Karpas-422 (cell line): ENCODE measurements around the gene GSG1L2. TPM values are rescaled to one million over a fixed set of nuclear protein-coding genes. Genes with fewer than 3 reads are reported as not detected.

Experiments
- DNase-seq: peaks from one replicate; pipeline ENCODE4 v3.0.0-alpha.2; 2015
- H2AFZ ChIP-seq: fragments of 200-600 bp; sonication (generic); 2 replicates; pipeline ENCODE4 v1.6.1; 2014; ENCODE audit warnings: antibody characterized with exemption, low read length, mixed read lengths
- H3K27ac ChIP-seq: fragments of 200-600 bp; sonication (generic); 2 replicates; pipeline ENCODE4 v1.5.1; 2014; ENCODE audit warnings: mild to moderate bottlenecking, low read length, moderate library complexity
- H3K27me3 ChIP-seq: fragments of 200-600 bp; sonication (generic); 2 replicates; pipeline ENCODE4 v1.6.1; 2014; ENCODE audit warnings: low read length, mixed read lengths
- H3K36me3 ChIP-seq: fragments of 200-600 bp; sonication (generic); 2 replicates; pipeline ENCODE4 v1.6.1; 2014; ENCODE audit warnings: low read length, mixed read lengths; ENCODE audit not compliant: insufficient read depth
- H3K4me1 ChIP-seq: fragments of 200-600 bp; sonication (generic); 2 replicates; pipeline ENCODE4 v1.6.1; 2014; ENCODE audit warnings: mild to moderate bottlenecking, low read length, mixed read lengths
- H3K4me2 ChIP-seq: fragments of 200-600 bp; sonication (generic); 2 replicates; pipeline ENCODE4 v1.6.1; 2014; ENCODE audit warnings: low read length, low read depth, mild to moderate bottlenecking; ENCODE audit not compliant: poor library complexity, severe bottlenecking
- H3K4me3 ChIP-seq: fragments of 200-600 bp; sonication (generic); 2 replicates; pipeline ENCODE4 v1.5.1; 2014; ENCODE audit warnings: mild to moderate bottlenecking, antibody characterized with exemption, low read length, mixed read lengths
- H3K79me2 ChIP-seq: fragments of 200-600 bp; sonication (generic); 2 replicates; pipeline ENCODE4 v1.6.1; 2014; ENCODE audit warnings: mild to moderate bottlenecking, low read length, mixed read lengths
- H3K9ac ChIP-seq: fragments of 200-600 bp; sonication (generic); 2 replicates; pipeline ENCODE4 v1.6.0; 2014; ENCODE audit warnings: low read length
- H3K9me2 ChIP-seq: fragments of 200-600 bp; sonication (generic), shearing (Covaris generic); replicated peaks from 2 replicates; pipeline ENCODE4 v1.6.0; 2014; ENCODE audit warnings: mild to moderate bottlenecking, low read length, moderate library complexity; ENCODE audit not compliant: insufficient read depth
- H3K9me3 ChIP-seq: fragments of 300-700, 200-600 bp; sonication (generic); 2 replicates; pipeline ENCODE4 v1.6.1; 2014; ENCODE audit warnings: low read length, mixed read lengths
- H4K20me1 ChIP-seq: fragments of 200-600 bp; sonication (generic); 2 replicates; pipeline ENCODE4 v1.6.1; 2014; ENCODE audit warnings: mild to moderate bottlenecking, antibody characterized with exemption, low read length, low read depth; ENCODE audit not compliant: insufficient read depth
- total RNA-seq: library from RNA; depleted of rRNA; stranded (reverse); fragments of >200 nt; shearing (Covaris generic); gene quantifications from 2 replicates; pipeline ENCODE4 v1.2.3, GENCODE V29; 2014; ENCODE audit warnings: low replicate concordance; rRNA removed

The GSG1L2 gene
- not detected in 2 replicates for total RNA-seq

DNA sequence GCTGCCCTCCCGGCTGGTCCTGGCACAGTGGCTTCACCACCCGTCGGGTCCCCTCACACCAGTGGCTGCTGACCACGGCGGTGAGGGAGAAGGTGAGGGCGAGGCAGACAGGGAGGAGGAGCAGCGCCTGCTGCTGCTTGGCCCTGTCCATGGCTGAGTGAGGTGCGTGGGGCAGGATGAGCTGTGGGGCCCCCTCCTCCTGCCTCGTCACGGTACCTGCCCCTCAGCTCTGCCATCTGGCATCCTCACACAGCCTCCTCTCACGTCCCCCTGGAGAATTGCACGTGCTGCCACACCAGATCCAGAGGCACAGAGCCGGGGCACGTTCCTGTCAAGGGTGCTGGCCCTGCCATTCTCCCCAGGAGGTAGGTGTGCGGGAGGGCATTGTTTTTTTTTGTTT, at the start of gene GSG1L2:
TSS of gene GSG1L2 (minus strand) at position 159 of the 400 bp plus-strand sequence. CDS start at position 151, 8 bp downstream.
- Histone ChIP-seq H3K9ac (no peak within 1 kb of the TSS), H4K20me1 (no peaks in the 10 kb centered on the region), H3K4me2 (no peak within 1 kb of the TSS), H2AFZ (no peak within 1 kb of the TSS), H3K27me3 (no peaks in the 10 kb centered on the region), H3K79me2 (no peaks in the 10 kb centered on the region), H3K27ac (no peak within 1 kb of the TSS), H3K36me3 (no peaks in the 10 kb centered on the region), H3K9me3 (no peaks in the 10 kb centered on the region), H3K4me3 (no peak within 1 kb of the TSS), H3K4me1 (no peaks in the 10 kb centered on the region), H3K9me2 (no peaks in the 10 kb centered on the region)
- DNase-seq = no peak

- H3K4me3 ChIP-seq = no peak overlapping the region
- no peaks in the 10 kb centered on the region; the same call in 1 of the 2 replicates for H3K27me3 ChIP-seq
- no peak overlapping the region for H3K9ac ChIP-seq
- DNase-seq = no peak
- no peak overlapping the region for H2AFZ ChIP-seq
- H3K4me2 ChIP-seq = no peak overlapping the region
- H4K20me1 ChIP-seq = no peaks in the 10 kb centered on the region
- H3K9me3 ChIP-seq = no peaks in the 10 kb centered on the region
- H3K9me2 ChIP-seq = no peaks in the 10 kb centered on the region
- H3K79me2 ChIP-seq = no peaks in the 10 kb centered on the region
- H3K27ac ChIP-seq = no peak overlapping the region
- H3K4me1 ChIP-seq = no peaks in the 10 kb centered on the region
- H3K36me3 ChIP-seq = no peaks in the 10 kb centered on the region
These were observed 46.7 kb upstream of the GSG1L2 start for GRCh38 chr17:9868552-9868951.

- Histone ChIP-seq H3K9me2 (no peaks in the 10 kb centered on the region), H2AFZ (no peak overlapping the region), H3K79me2 (no peaks in the 10 kb centered on the region), H4K20me1 (no peaks in the 10 kb centered on the region), H3K9ac (no peak overlapping the region), H3K27ac (no peak overlapping the region), H3K4me2 (no peak overlapping the region), H3K4me1 (no peaks in the 10 kb centered on the region), H3K36me3 (no peaks in the 10 kb centered on the region), H3K4me3 (no peak overlapping the region), H3K27me3 (peaks cover 7% of the 10 kb centered on the region), H3K9me3 (no peaks in the 10 kb centered on the region)
- DNase-seq = no peak
These were observed 43.7 kb upstream of the GSG1L2 start for GRCh38 chr17:9865586-9865985.

- H3K27ac ChIP-seq = no peak overlapping the region
- no peaks in the 10 kb centered on the region for H3K9me2 ChIP-seq
- H3K4me3 ChIP-seq = no peak overlapping the region
- H3K9ac ChIP-seq = no peak overlapping the region
- peaks cover 10% of the 10 kb centered on the region for H3K27me3 ChIP-seq
- no peaks in the 10 kb centered on the region for H3K4me1 ChIP-seq
- no peaks in the 10 kb centered on the region for H3K36me3 ChIP-seq
- 0 out of 2 replicates have a peak, but pooled peaks cover 2% of the 10 kb centered on the region for H3K9me3 ChIP-seq
- no peaks in the 10 kb centered on the region for H4K20me1 ChIP-seq
- no peaks in the 10 kb centered on the region for H3K79me2 ChIP-seq
- no peak overlapping the region for H2AFZ ChIP-seq
- no peak overlapping the region for H3K4me2 ChIP-seq
- no peak for DNase-seq
These were observed 41.1 kb upstream of the GSG1L2 start for GRCh38 chr17:9862949-9863348.

DNA sequence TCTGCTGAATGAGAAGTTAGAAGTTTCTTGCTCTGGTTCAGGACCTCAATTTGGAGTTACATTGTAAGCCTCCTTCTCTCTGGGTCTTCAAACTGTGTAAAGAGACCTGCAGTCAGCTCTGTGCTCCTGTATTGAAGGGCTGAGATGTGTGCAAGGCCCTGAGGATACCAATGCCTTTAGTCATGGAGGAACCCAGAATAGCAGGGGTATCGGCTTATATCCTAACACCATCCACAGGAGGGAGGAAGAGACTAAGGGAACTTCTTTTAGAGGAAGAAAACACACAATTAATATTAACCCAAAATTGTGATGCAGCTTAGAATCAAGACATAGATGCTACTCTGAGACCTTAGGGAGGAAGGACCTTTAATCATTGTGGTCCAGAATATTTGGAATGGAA, 40.3 kb upstream of the GSG1L2 start:
- no peaks in the 10 kb centered on the region for H3K36me3 ChIP-seq
- no peak for DNase-seq
- no peaks in the 10 kb centered on the region for H4K20me1 ChIP-seq
- H2AFZ ChIP-seq = no peak overlapping the region
- no peak overlapping the region for H3K4me3 ChIP-seq
- H3K27ac ChIP-seq = no peak overlapping the region
- no peak overlapping the region for H3K4me2 ChIP-seq
- peaks cover 10% of the 10 kb centered on the region for H3K27me3 ChIP-seq
- 0 out of 2 replicates have a peak, but pooled peaks cover 4% of the 10 kb centered on the region for H3K9me3 ChIP-seq
- no peaks in the 10 kb centered on the region for H3K79me2 ChIP-seq
- H3K9me2 ChIP-seq = no peaks in the 10 kb centered on the region
- no peaks in the 10 kb centered on the region for H3K4me1 ChIP-seq
- no peak overlapping the region for H3K9ac ChIP-seq

DNA sequence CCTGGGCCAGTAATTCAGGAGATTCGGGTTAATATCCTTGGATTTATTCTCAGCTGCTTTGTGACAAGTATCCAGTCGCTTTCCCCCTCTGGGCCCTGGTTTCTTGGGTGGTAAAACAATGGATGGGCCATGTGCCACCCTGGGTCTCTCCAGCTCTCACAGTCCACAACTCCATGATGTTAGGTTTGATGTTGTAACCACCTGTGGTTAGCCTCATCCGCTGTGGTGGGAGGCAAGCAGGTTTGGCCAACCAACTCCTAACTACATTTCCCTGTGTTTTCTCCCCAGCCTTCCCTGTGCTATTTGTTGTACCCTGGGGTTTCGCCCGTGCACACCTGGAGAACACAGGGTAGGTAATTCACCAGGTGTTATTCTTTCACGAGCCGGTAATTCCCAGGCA, 39.0 kb upstream of the GSG1L2 start:
- no peak overlapping the region for H3K27ac ChIP-seq
- no peak overlapping the region for H3K9ac ChIP-seq
- H3K9me2 ChIP-seq = no peaks in the 10 kb centered on the region
- DNase-seq = no peak
- H3K4me3 ChIP-seq = no peak overlapping the region
- H4K20me1 ChIP-seq = no peaks in the 10 kb centered on the region
- H2AFZ ChIP-seq = no peak overlapping the region
- no peaks in the 10 kb centered on the region for H3K36me3 ChIP-seq
- peaks cover 10% of the 10 kb centered on the region; the same call in 1 of the 2 replicates for H3K27me3 ChIP-seq
- H3K4me1 ChIP-seq = no peaks in the 10 kb centered on the region
- no peaks in the 10 kb centered on the region for H3K79me2 ChIP-seq
- H3K4me2 ChIP-seq = no peak overlapping the region
- H3K9me3 ChIP-seq = 0 out of 2 replicates have a peak, but pooled peaks cover 4% of the 10 kb centered on the region

DNA sequence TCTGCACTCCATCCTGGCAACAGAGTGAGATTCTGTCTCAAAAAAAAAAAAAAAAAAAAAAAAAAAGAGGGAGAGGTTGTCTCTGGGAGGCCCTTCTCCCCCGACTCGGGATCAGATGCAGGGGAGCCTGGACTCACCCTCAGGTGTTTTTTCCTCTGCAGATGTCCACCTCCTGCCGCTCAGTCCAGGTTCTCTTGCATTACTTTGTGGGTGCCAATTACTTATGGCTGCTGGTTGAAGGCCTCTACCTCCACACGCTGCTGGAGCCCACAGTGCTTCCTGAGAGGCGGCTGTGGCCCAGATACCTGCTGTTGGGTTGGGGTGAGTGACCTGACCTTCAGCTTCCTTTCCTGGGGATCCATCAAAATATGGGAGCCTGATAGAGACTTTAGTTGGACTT, 37.9 kb upstream of the GSG1L2 start:
- no peak overlapping the region for H3K9ac ChIP-seq
- no peak overlapping the region for H3K4me2 ChIP-seq
- no peak overlapping the region for H3K27ac ChIP-seq
- no peaks in the 10 kb centered on the region for H3K79me2 ChIP-seq
- no peak overlapping the region for H2AFZ ChIP-seq
- H3K9me3 ChIP-seq = 0 out of 2 replicates have a peak, but pooled peaks cover 4% of the 10 kb centered on the region
- H4K20me1 ChIP-seq = no peaks in the 10 kb centered on the region
- no peak for DNase-seq
- H3K4me1 ChIP-seq = no peaks in the 10 kb centered on the region
- peaks cover 10% of the 10 kb centered on the region; the same call in 1 of the 2 replicates for H3K27me3 ChIP-seq
- no peak overlapping the region for H3K4me3 ChIP-seq
- H3K9me2 ChIP-seq = no peaks in the 10 kb centered on the region
- H3K36me3 ChIP-seq = no peaks in the 10 kb centered on the region

DNA sequence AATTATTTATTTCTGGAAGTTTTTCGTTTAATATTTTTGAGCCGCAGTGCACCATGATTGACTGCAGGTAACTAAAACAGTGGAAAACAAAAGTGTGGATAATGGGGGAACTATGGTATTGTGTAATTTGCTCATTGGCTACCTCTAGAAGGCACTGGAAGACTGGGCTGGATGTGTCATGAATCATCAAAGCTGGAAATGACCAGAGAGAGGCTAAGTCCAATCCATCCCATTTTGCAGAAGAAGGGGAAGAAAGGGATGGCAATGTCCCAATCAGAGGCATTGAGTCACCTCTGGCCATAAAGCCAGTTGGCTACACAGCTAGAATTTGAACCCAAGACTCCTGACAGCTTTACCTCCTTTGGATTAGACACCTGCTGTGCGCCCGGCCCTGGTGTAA, 33.2 kb upstream of the GSG1L2 start:
- Histone ChIP-seq H3K4me1 (no peaks in the 10 kb centered on the region), H3K9me3 (0 out of 2 replicates have a peak, but pooled peaks cover 4% of the 10 kb centered on the region), H3K79me2 (no peaks in the 10 kb centered on the region)

More for the DNA sequence above, 33.2 kb upstream of the GSG1L2 start:
- Histone ChIP-seq H3K27ac (no peak overlapping the region), H3K4me3 (no peak overlapping the region), H2AFZ (no peak overlapping the region), H3K36me3 (no peaks in the 10 kb centered on the region), H4K20me1 (no peaks in the 10 kb centered on the region), H3K9me2 (no peaks in the 10 kb centered on the region), H3K9ac (no peak overlapping the region), H3K27me3 (no peaks in the 10 kb centered on the region), H3K4me2 (no peak overlapping the region)
- DNase-seq = no peak
